GM04503 (cell line): ENCODE data around the gene RARS1.

Experiments
- DNase-seq: peaks from one replicate; pipeline ENCODE4 v3.0.0-alpha.2; 2012; ENCODE audit warnings: low read depth

The RARS1 gene

GRCh38 chr5:168557389-168557788 is 71.1 kb downstream of the RARS1 start:
- DNase-seq = no peak

GRCh38 chr5:168562279-168562678 is 76.0 kb downstream of the RARS1 start:
- no peak for DNase-seq

GRCh38 chr5:168563959-168564358 is 77.7 kb downstream of the RARS1 start:
- no peak for DNase-seq

GRCh38 chr5:168568738-168569137 is 82.5 kb downstream of the RARS1 start:
- no peak for DNase-seq
